Measurements from ENCODE around the gene CYFIP2. TPM values are rescaled to one million over a fixed set of nuclear protein-coding genes. Genes with fewer than 3 reads are reported as not detected.

The CYFIP2 gene
- total RNA-seq, 1 donor = 6.5 TPM

DNA sequence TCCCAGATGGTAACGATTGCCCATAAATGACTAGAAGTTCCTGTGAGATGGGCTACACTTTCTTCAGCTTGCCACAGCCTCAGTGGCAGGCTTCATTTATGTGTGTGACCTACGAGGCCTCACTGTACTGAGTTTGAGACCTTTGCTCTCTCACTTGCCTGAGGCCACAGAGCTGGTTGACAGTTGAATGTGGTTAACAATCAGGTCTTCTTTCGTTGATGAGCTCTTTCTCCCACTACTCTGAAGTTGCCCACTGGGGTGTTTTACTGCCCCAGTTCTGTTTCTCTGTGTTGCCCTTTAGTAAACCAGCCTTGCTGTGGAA, 70.5 kb downstream of the CYFIP2 start:
- Histone ChIP-seq H2AFZ (ENCODE audit: low read length) (peak overlapping the region; percentile 8), H3K4me2 (ENCODE audit: insufficient read depth, low read length) (no peak overlapping the region), H3K4me1 (ENCODE audit: insufficient read depth, low read length) (peaks cover 7% of the 10 kb centered on the region), H3K36me3 (ENCODE audit: insufficient read depth, low read length) (no peaks in the 10 kb centered on the region), H4K20me1 (ENCODE audit: insufficient read depth, low read length) (no peaks in the 10 kb centered on the region), H3K4me3 (ENCODE audit: insufficient read depth, low read length) (no peak overlapping the region), H3K9me3 (ENCODE audit: low read depth, low read length) (no peaks in the 10 kb centered on the region), H3K79me2 (ENCODE audit: insufficient read depth, low read length) (no peaks in the 10 kb centered on the region), H3K27me3 (ENCODE audit: insufficient read depth, low read length) (no peaks in the 10 kb centered on the region), H3K27ac (ENCODE audit: low read depth, low read length) (no peak overlapping the region)
- peak; percentile 72 for DNase-seq (ENCODE audit: insufficient read length, low spot score, missing footprints)
- no peak for TF ChIP-seq CTCF (IDR thresholded peaks at IDR 0.05; ENCODE audit: extremely low read depth, low read depth, low read length)

GRCh38 chr5:157339409-157339808, 73.5 kb downstream of the CYFIP2 start:
- H3K9me3 ChIP-seq (ENCODE audit: low read depth, low read length) = no peaks in the 10 kb centered on the region
- peaks cover 7% of the 10 kb centered on the region for H3K4me1 ChIP-seq (ENCODE audit: insufficient read depth, low read length)
- DNase-seq (ENCODE audit: insufficient read length, low spot score, missing footprints) = no peak
- no peak overlapping the region for H3K4me2 ChIP-seq (ENCODE audit: insufficient read depth, low read length)
- no peak for TF ChIP-seq CTCF (IDR thresholded peaks at IDR 0.05; ENCODE audit: extremely low read depth, low read depth, low read length)
- no peak overlapping the region for H3K4me3 ChIP-seq (ENCODE audit: insufficient read depth, low read length)
- H3K27ac ChIP-seq (ENCODE audit: low read depth, low read length) = no peak overlapping the region
- no peaks in the 10 kb centered on the region for H3K36me3 ChIP-seq (ENCODE audit: insufficient read depth, low read length)
- H3K27me3 ChIP-seq (ENCODE audit: insufficient read depth, low read length) = no peaks in the 10 kb centered on the region
- no peaks in the 10 kb centered on the region for H4K20me1 ChIP-seq (ENCODE audit: insufficient read depth, low read length)
- H3K79me2 ChIP-seq (ENCODE audit: insufficient read depth, low read length) = no peaks in the 10 kb centered on the region
- no peak overlapping the region for H2AFZ ChIP-seq (ENCODE audit: low read length)

DNA sequence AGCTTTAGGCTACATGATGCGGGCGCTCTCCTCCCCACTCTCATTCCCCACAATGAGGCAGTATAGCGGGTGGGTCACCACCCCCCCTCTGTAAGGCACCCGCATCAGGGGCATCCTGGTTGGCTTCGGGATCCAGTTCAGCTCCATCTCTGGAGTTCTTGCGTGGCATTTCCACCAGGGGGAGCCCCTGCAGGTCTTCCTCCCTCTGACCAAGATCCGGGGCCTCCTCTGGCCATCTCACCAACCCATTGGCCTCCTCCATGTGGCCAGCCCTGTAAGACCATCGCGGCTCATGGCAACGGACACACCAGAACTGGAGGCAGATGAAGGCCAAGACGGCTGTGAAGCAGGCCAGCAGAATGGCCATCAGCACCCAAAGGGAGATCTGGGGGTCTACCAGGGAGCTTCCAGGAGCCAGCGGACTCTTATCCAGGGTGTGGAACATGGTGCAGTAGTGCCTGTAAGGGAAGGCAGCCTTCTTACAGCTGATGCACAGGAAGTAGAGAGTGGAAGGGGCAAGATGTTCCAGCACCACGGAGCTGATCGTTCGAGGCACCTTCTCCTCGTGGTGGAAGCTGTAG, 77.0 kb downstream of the CYFIP2 start:
- no peak overlapping the region for H2AFZ ChIP-seq (ENCODE audit: low read length)
- no peaks in the 10 kb centered on the region for H3K9me3 ChIP-seq (ENCODE audit: low read depth, low read length)

More for the DNA sequence above, 77.0 kb downstream of the CYFIP2 start:
- no peaks in the 10 kb centered on the region for H3K36me3 ChIP-seq (ENCODE audit: insufficient read depth, low read length)
- peak; percentile 65 for TF ChIP-seq CTCF (IDR thresholded peaks at IDR 0.05; ENCODE audit: extremely low read depth, low read depth, low read length)
- no peaks in the 10 kb centered on the region for H3K79me2 ChIP-seq (ENCODE audit: insufficient read depth, low read length)
- H3K4me2 ChIP-seq (ENCODE audit: insufficient read depth, low read length) = no peak overlapping the region
- no peaks in the 10 kb centered on the region for H4K20me1 ChIP-seq (ENCODE audit: insufficient read depth, low read length)
- DNase-seq (ENCODE audit: insufficient read length, low spot score, missing footprints) = peak; percentile 90
- H3K4me3 ChIP-seq (ENCODE audit: insufficient read depth, low read length) = no peak overlapping the region
- no peaks in the 10 kb centered on the region for H3K4me1 ChIP-seq (ENCODE audit: insufficient read depth, low read length)
- H3K27me3 ChIP-seq (ENCODE audit: insufficient read depth, low read length) = peaks cover 8% of the 10 kb centered on the region
- no peak overlapping the region for H3K27ac ChIP-seq (ENCODE audit: low read depth, low read length)
